CD4-positive, alpha-beta T cell (primary cell): ENCODE measurements around the gene PTCD2. TPM values are rescaled to one million over a fixed set of nuclear protein-coding genes. Genes with fewer than 3 reads are reported as not detected.

Experiments used
- ATAC-seq: fragments of 200-7000 bp; cut with Tn5 transposase; one replicate; pipeline ENCODE4 v1.10.0; 2022; ENCODE audit warnings: mild to moderate bottlenecking; ENCODE audit not compliant: poor library complexity
- CTCF ChIA-PET: fragments of 350-600 bp; sonication (Branson Sonifier 250); formaldehyde crosslinking; loops from one replicate; lab custom pipeline; 2021; ENCODE audit warnings: antibody characterized with exemption, inconsistent platforms; lab: Charles Lee
- POLR2A ChIA-PET: fragments of 350-600 bp; sonication (Branson Sonifier 250); formaldehyde crosslinking; loops from one replicate; lab custom pipeline; 2021; ENCODE audit warnings: antibody characterized with exemption, inconsistent platforms; lab: Charles Lee
- DNase-seq, 14 experiments: peaks; one replicate each; pipeline ENCODE4 v3.0.0-alpha.2; 2013 to 2020; ENCODE audit warnings: mixed read lengths in 2 of 14
- H3K27ac ChIP-seq, 2 donors: one replicate each; pipeline versions ENCODE4 v1.5.1 to v1.7.0; 2013; ENCODE audit warnings: low read length in 2 of 2, low read depth in 1 of 2, mild to moderate bottlenecking in 1 of 2
- H3K27me3 ChIP-seq, 2 experiments: 1 replicate in 1 of 2; 2 replicates in 1 of 2; pipeline versions ENCODE4 v1.6.1 to v1.7.0; 2013; ENCODE audit warnings: low read length in 2 of 2, control low read depth in 1 of 2, mild to moderate bottlenecking in 1 of 2, moderate library complexity in 1 of 2; ENCODE audit not compliant: insufficient read depth in 2 of 2, control insufficient read depth in 1 of 2
- H3K36me3 ChIP-seq: one replicate; pipeline ENCODE4 v1.6.1; 2013; ENCODE audit warnings: low read length, control low read depth; ENCODE audit not compliant: insufficient read depth
- H3K4me1 ChIP-seq: one replicate; pipeline ENCODE4 v1.6.1; 2013; ENCODE audit warnings: low read length, control low read depth; ENCODE audit not compliant: insufficient read depth
- H3K4me3 ChIP-seq: one replicate; pipeline ENCODE4 v1.5.1; 2013; ENCODE audit warnings: mild to moderate bottlenecking, low read length, moderate library complexity
- H3K9me3 ChIP-seq, 2 experiments: 1 replicate in 1 of 2; 2 replicates in 1 of 2; pipeline versions ENCODE4 v1.6.1 to v1.7.0; 2013; ENCODE audit warnings: low read length in 2 of 2, mild to moderate bottlenecking in 2 of 2, control low read depth in 1 of 2, moderate library complexity in 1 of 2; ENCODE audit not compliant: control insufficient read depth in 1 of 2, insufficient read depth in 1 of 2
- H3K27ac Mint-ChIP-seq: one replicate; pipeline ENCODE4 v1.8.0; 2020; ENCODE audit warnings: mixed read lengths
- H3K27me3 Mint-ChIP-seq: one replicate; pipeline ENCODE4 v1.8.0; 2021; ENCODE audit warnings: mixed read lengths
- H3K36me3 Mint-ChIP-seq: one replicate; pipeline ENCODE4 v1.8.0; 2021; ENCODE audit warnings: low read depth, mixed read lengths
- H3K4me1 Mint-ChIP-seq: one replicate; pipeline ENCODE4 v1.8.0; 2021; ENCODE audit warnings: low read depth, mixed read lengths
- H3K4me3 Mint-ChIP-seq: one replicate; pipeline ENCODE4 v1.8.0; 2020; ENCODE audit warnings: mild to moderate bottlenecking, mixed read lengths
- H3K9me3 Mint-ChIP-seq: one replicate; pipeline ENCODE4 v1.8.0; 2020; ENCODE audit warnings: mixed read lengths
- intact Hi-C, 2 experiments: fragments of 100-400 bp; cut with DNase I in 1 of 2; cut with micrococcal nuclease in 1 of 2; formaldehyde crosslinking; loops; one replicate each; pipeline versions ENCODE4 v1.15.1 to v1.9.0; 2023 to 2025; cut with DNase I, micrococcal nuclease
- total RNA-seq, 174 experiments: library from RNA in 2 of 174; stranded (reverse) in 2 of 174; gene quantifications; one replicate each; pipeline ENCODE4 v1.2.3 and lab custom pipeline; 2021 to 2026
- TF ChIP-seq, protein P1 (sequence below): fragments of 200-600 bp; IDR thresholded peaks from one replicate; pipeline ENCODE4 v1.8.0; 2022; ENCODE audit warnings: antibody characterized with exemption, mild to moderate bottlenecking

Gene PTCD2
- total RNA-seq, 2 experiments from 2014 or later = 2.9 to 3.3 TPM

- no peak for ATAC-seq
- Histone ChIP-seq H3K27ac (no peak overlapping the region), H3K4me1 (no peaks in the 10 kb centered on the region), H3K9me3 (peaks cover 6 to 16% of the 10 kb centered on the region in 2 experiments), H3K36me3 (no peaks in the 10 kb centered on the region), H3K27me3 (peaks cover 0 to 5% of the 10 kb centered on the region in 2 experiments), H3K4me3 (no peak overlapping the region)
- H3K27ac Mint-ChIP-seq = no peak overlapping the region
- TF ChIP-seq, protein P1, sequence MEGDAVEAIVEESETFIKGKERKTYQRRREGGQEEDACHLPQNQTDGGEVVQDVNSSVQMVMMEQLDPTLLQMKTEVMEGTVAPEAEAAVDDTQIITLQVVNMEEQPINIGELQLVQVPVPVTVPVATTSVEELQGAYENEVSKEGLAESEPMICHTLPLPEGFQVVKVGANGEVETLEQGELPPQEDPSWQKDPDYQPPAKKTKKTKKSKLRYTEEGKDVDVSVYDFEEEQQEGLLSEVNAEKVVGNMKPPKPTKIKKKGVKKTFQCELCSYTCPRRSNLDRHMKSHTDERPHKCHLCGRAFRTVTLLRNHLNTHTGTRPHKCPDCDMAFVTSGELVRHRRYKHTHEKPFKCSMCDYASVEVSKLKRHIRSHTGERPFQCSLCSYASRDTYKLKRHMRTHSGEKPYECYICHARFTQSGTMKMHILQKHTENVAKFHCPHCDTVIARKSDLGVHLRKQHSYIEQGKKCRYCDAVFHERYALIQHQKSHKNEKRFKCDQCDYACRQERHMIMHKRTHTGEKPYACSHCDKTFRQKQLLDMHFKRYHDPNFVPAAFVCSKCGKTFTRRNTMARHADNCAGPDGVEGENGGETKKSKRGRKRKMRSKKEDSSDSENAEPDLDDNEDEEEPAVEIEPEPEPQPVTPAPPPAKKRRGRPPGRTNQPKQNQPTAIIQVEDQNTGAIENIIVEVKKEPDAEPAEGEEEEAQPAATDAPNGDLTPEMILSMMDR = no peak
- H3K4me3 Mint-ChIP-seq = no peak overlapping the region
- DNase-seq = no peak
- POLR2A ChIA-PET = no interaction called here
- H3K4me1 Mint-ChIP-seq = no peaks in the 10 kb centered on the region
- H3K9me3 Mint-ChIP-seq = peaks cover 12% of the 10 kb centered on the region
- peaks cover 42% of the 10 kb centered on the region for H3K27me3 Mint-ChIP-seq
- intact Hi-C loops = no loop called here
- CTCF ChIA-PET = interaction anchor here (0.7 kb wide), 2 partner anchors 39 to 652 kb away, joined by 3 to 4 read pairs; no protein-coding TSS in a partner anchor
- no peaks in the 10 kb centered on the region for H3K36me3 Mint-ChIP-seq
Observed at GRCh38 chr5:72397836-72398235, 77.7 kb downstream of the PTCD2 start.

GRCh38 chr5:72400950-72401349, 80.8 kb downstream of the PTCD2 start:
- no peak overlapping the region for H3K4me3 ChIP-seq
- peaks cover 12% of the 10 kb centered on the region for H3K9me3 Mint-ChIP-seq
- H3K27me3 Mint-ChIP-seq = peaks cover 29% of the 10 kb centered on the region
- no peaks in the 10 kb centered on the region for H3K4me1 ChIP-seq
- TF ChIP-seq, protein P1 = no peak
- CTCF ChIA-PET = no interaction called here
- ATAC-seq (no peak), DNase-seq (no peak)
- peaks cover 6 to 16% of the 10 kb centered on the region in 2 experiments for H3K9me3 ChIP-seq
- no peak overlapping the region for H3K27ac ChIP-seq
- intact Hi-C loops = no loop called here
- H3K27ac Mint-ChIP-seq = no peak overlapping the region
- no peaks in the 10 kb centered on the region for H3K4me1 Mint-ChIP-seq
- H3K4me3 Mint-ChIP-seq = no peak overlapping the region
- H3K36me3 Mint-ChIP-seq = no peaks in the 10 kb centered on the region
- no peaks in the 10 kb centered on the region for H3K36me3 ChIP-seq
- POLR2A ChIA-PET = no interaction called here
- H3K27me3 ChIP-seq = peaks cover 0 to 5% of the 10 kb centered on the region in 2 experiments

DNA sequence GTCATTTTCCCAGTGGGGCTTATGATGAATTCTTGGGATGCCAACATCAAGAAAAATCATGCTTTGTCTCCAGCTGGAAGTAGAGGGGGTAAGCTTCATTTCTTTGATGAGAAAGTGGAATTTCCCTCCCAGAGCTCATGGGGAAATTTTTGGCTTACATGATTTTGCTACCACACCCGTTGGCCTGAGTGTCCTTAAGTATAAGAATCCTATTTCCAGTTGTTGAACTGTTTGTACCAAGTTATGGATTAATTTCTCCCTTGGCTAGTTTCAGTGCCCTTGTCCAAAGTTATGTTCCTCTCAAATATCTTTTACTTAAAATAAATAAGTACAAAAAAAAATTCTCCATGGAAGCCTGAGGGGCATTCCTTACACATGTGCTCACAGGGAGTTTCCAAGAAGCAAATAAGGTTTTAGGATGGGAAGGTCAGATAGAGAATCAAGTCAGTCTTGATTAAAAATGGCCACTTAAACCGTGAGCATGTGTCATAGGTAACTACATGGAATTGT, 82.3 kb downstream of the PTCD2 start:
- Mint-ChIP-seq H3K27me3 (peaks cover 21% of the 10 kb centered on the region), H3K4me3 (no peak overlapping the region), H3K27ac (no peak overlapping the region), H3K9me3 (peaks cover 12% of the 10 kb centered on the region), H3K4me1 (no peaks in the 10 kb centered on the region), H3K36me3 (no peaks in the 10 kb centered on the region)
- ATAC-seq (no peak), DNase-seq (no peak)
- peaks cover 6 to 16% of the 10 kb centered on the region in 2 experiments for H3K9me3 ChIP-seq
- CTCF ChIA-PET = no interaction called here
- POLR2A ChIA-PET = no interaction called here
- no peak overlapping the region for H3K27ac ChIP-seq
- no peaks in the 10 kb centered on the region for H3K4me1 ChIP-seq
- H3K27me3 ChIP-seq = peaks cover 0 to 5% of the 10 kb centered on the region in 2 experiments
- no peak overlapping the region for H3K4me3 ChIP-seq
- TF ChIP-seq, protein P1 = no peak
- H3K36me3 ChIP-seq = no peaks in the 10 kb centered on the region
- intact Hi-C loops = no loop called here
